Type B pancreatic cell (in vitro differentiated cells): Measurements from ENCODE around the gene NKAIN2. TPM values are rescaled to one million over a fixed set of nuclear protein-coding genes. Genes with fewer than 3 reads are reported as not detected.

Source experiments
- DNase-seq: peaks from one replicate; pipeline ENCODE4 v3.0.0; 2021; ENCODE audit warnings: mixed read lengths; ENCODE audit not compliant: unreplicated experiment; ENCODE audit errors: extremely low spot score
- H3K27ac Mint-ChIP-seq: 2 replicates; pipeline ENCODE4 v1.8.0; 2021; ENCODE audit warnings: mild to moderate bottlenecking, mixed read lengths
- H3K27me3 Mint-ChIP-seq: 2 replicates; pipeline ENCODE4 v1.8.0; 2021; ENCODE audit warnings: mixed read lengths
- H3K36me3 Mint-ChIP-seq: 2 replicates; pipeline ENCODE4 v1.8.0; 2021; ENCODE audit warnings: mixed read lengths
- H3K4me1 Mint-ChIP-seq: one replicate; pipeline ENCODE4 v1.8.0; 2021; ENCODE audit warnings: mixed read lengths; ENCODE audit not compliant: unreplicated experiment
- H3K4me3 Mint-ChIP-seq: 2 replicates; pipeline ENCODE4 v1.8.0; 2021; ENCODE audit warnings: mild to moderate bottlenecking, mixed read lengths
- H3K9me3 Mint-ChIP-seq: 2 replicates; pipeline ENCODE4 v1.8.0; 2021; ENCODE audit warnings: mixed read lengths
- total RNA-seq: library from RNA; stranded (reverse); gene quantifications from 2 replicates; pipeline ENCODE4 v1.2.1, GENCODE V29; 2021; ENCODE audit warnings: low replicate concordance
- TF ChIP-seq, protein P1 (sequence below): fragments of 200-600 bp; sonication (generic); conservative IDR thresholded peaks from 2 replicates; pipeline ENCODE4 v1.5.0; 2021; ENCODE audit warnings: antibody characterized with exemption, mild to moderate bottlenecking

NKAIN2 gene
- total RNA-seq, 1 donor from 2014 or later = 1.7 TPM

DNA sequence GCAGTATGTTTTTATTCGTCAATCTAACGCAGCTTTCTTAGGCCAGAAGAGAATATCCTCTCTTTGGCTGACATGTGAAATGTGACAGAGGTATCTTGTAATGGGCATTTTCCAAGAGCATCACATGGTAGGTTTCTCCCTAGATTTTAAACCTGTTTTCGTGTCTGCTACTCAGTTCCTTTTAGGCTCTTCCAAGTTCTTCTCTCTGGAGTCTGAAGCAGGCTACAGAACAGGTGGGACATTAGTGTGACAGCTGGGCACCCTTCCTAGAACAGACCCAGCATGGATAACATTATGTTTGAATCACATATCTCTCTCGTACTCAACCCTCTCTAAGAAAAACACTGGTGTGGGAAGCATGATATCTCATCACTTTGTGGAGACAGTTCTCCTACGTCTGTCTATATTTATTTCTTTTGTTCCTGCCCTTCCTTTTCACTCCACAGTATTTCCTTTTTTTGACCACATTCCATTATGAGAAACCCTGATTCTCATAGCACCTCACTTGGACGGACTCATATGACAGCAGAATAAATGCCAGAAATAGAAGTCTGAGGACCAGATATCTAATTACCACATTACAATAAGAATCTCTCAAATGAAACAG, 263.4 kb downstream of the NKAIN2 start:
- Mint-ChIP-seq H3K27me3 (no peaks in the 10 kb centered on the region), H3K4me1 (no peaks in the 10 kb centered on the region), H3K4me3 (no peak overlapping the region), H3K27ac (no peak overlapping the region), H3K9me3 (no peaks in the 10 kb centered on the region), H3K36me3 (no peaks in the 10 kb centered on the region)
- TF ChIP-seq, protein P1, sequence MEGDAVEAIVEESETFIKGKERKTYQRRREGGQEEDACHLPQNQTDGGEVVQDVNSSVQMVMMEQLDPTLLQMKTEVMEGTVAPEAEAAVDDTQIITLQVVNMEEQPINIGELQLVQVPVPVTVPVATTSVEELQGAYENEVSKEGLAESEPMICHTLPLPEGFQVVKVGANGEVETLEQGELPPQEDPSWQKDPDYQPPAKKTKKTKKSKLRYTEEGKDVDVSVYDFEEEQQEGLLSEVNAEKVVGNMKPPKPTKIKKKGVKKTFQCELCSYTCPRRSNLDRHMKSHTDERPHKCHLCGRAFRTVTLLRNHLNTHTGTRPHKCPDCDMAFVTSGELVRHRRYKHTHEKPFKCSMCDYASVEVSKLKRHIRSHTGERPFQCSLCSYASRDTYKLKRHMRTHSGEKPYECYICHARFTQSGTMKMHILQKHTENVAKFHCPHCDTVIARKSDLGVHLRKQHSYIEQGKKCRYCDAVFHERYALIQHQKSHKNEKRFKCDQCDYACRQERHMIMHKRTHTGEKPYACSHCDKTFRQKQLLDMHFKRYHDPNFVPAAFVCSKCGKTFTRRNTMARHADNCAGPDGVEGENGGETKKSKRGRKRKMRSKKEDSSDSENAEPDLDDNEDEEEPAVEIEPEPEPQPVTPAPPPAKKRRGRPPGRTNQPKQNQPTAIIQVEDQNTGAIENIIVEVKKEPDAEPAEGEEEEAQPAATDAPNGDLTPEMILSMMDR = no peak
- DNase-seq = no peak

DNA sequence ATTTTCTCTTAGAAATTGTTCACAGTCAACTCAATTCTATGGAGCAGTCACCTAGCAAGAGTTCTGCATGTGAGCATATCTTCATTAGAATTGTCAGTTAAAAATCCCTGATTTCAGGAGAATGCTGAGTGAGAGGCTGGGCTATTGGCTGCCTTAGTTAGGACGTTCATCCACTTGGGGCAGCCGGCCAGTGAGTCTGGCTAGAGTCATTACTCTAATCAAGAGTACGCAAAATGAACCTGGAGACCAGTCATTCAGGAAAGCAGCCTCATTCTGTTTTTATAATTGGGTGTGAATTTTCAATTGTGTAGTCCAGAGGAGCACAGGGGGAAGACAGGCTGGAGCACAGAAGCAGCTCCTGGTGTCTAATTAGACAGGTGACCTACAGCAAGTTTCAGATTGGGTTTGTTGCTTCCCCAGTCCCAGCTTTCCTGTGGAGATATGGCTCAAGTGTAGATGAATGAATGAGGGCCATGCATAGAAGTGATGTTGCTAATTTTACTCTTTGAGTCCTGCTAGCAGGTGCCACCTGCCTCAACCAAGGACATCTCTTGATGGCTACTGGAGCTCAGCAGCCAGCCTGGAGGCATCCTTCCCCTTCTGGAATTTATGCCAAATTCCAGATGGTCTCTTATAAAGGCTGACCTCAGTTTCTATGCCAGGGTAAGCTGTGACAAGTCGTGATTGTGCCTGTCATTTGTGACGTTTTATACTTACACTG, 265.7 kb downstream of the NKAIN2 start:
- Mint-ChIP-seq H3K27me3 (no peaks in the 10 kb centered on the region), H3K9me3 (no peaks in the 10 kb centered on the region), H3K36me3 (no peaks in the 10 kb centered on the region), H3K27ac (no peak overlapping the region), H3K4me1 (peaks cover 11% of the 10 kb centered on the region), H3K4me3 (no peak overlapping the region)
- no peak for DNase-seq
- TF ChIP-seq, protein P1 = no peak

GRCh38 chr6:124073021-124073420, 269.4 kb downstream of the NKAIN2 start:
- Mint-ChIP-seq H3K27me3 (no peaks in the 10 kb centered on the region), H3K27ac (no peak overlapping the region), H3K4me1 (peaks cover 11% of the 10 kb centered on the region), H3K9me3 (no peaks in the 10 kb centered on the region), H3K4me3 (no peak overlapping the region), H3K36me3 (no peaks in the 10 kb centered on the region)
- TF ChIP-seq, protein P1 = no peak
- no peak for DNase-seq

GRCh38 chr6:124073820-124074587, 270.3 kb downstream of the NKAIN2 start:
- no peaks in the 10 kb centered on the region for H3K36me3 Mint-ChIP-seq
- DNase-seq = no peak
- no peak overlapping the region for H3K4me3 Mint-ChIP-seq
- H3K4me1 Mint-ChIP-seq = peaks cover 13% of the 10 kb centered on the region
- H3K27me3 Mint-ChIP-seq = no peaks in the 10 kb centered on the region
- no peak overlapping the region for H3K27ac Mint-ChIP-seq
- no peaks in the 10 kb centered on the region for H3K9me3 Mint-ChIP-seq
- TF ChIP-seq, protein P1 = no peak

- DNase-seq = no peak
- peaks cover 15% of the 10 kb centered on the region for H3K4me1 Mint-ChIP-seq
- H3K9me3 Mint-ChIP-seq = no peaks in the 10 kb centered on the region
These were observed 270.9 kb downstream of the NKAIN2 start for GRCh38 chr6:124074606-124075005.

More at GRCh38 chr6:124074606-124075005, 270.9 kb downstream of the NKAIN2 start:
- TF ChIP-seq, protein P1 = no peak
- Mint-ChIP-seq H3K36me3 (no peaks in the 10 kb centered on the region), H3K27ac (no peak overlapping the region), H3K4me3 (no peak overlapping the region), H3K27me3 (no peaks in the 10 kb centered on the region)
